ENCODE data around the gene CDC42SE2. TPM values are rescaled to one million over a fixed set of nuclear protein-coding genes. Genes with fewer than 3 reads are reported as not detected.
A peak's percentile ranks its signal among the peaks of the same experiment; 100 is the strongest.
"Not testable (repeated sequence)": the region's sequence is repeated elsewhere in the genome, so short reads cannot be mapped to it uniquely, and the experiment has no call there.

Gene CDC42SE2
- total RNA-seq, 1 donor from 2014 or later: 9.3 TPM

DNA sequence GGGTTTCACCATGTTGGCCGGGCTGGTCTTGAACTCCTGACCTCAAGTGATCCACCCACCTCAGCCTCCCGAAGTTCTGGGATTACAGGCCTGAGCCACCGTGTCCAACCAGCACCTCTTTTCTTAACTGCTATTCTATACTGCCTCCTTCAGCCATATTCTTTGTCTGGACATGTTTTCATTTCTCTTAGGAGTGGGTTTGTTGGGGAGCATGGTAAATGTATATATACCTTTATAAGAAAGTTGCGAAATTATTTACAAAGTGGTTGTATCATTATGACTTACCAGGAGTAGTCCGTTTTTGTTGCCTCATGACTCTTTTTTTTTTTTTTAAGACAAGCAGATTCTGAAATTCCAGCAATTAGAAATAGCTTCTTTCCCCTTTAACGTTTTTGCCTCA lies 38.7 kb downstream of the CDC42SE2 start:
- DNase-seq (no peak), ATAC-seq (ENCODE audit: poor library complexity) (no peak)
- intact Hi-C loops (cut with DNase I): no loop called here

DNA sequence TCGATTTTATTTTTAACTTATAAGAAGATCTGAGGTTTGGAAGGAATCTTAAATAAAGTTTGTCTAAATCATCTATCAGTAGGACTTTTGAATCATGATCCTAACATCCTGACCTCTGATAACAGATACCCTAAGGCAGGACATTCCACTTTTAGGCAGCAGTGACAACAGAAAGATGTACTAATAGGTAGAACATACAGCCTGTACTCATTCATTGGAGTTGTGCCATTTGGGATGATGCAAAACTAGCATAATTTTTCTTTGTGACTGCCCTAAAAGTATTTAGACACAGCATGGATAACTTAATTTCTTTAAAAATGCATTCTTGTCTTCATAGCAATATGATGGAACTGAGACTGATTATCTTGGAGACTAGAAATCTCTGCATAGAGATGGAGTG lies 39.7 kb downstream of the CDC42SE2 start:
- intact Hi-C loops (cut with DNase I): no loop called here
- DNase-seq (no peak), ATAC-seq (ENCODE audit: poor library complexity) (no peak)

DNA sequence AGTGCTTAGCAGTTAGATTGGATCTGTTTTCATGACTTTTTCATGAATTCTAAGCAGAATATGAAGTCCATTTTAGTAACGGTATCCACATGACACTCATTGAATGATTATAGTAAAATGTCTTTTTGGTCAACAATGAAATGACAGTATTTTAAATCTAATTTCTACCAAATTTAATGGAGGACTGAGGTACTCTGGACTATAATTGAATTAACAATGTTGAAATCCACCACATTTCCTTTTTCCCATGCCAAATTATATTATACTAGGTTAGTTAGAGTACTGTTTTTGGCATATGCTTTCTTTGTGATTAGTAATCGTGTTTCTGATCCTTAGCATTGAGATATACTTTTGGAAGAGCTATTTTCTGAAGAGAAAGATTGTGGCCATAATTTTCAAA lies 40.6 kb downstream of the CDC42SE2 start:
- intact Hi-C loops (cut with DNase I): no loop called here
- DNase-seq (no peak), ATAC-seq (ENCODE audit: poor library complexity) (no peak)

GRCh38 chr5:131305138-131305689 lies 41.4 kb downstream of the CDC42SE2 start:
- intact Hi-C loops (cut with DNase I): no loop called here
- DNase-seq (no peak), ATAC-seq (ENCODE audit: poor library complexity) (no peak)

GRCh38 chr5:131305906-131306305 lies 42.1 kb downstream of the CDC42SE2 start:
- intact Hi-C loops (cut with DNase I): no loop called here
- ATAC-seq (ENCODE audit: poor library complexity): no peak
- DNase-seq: no peak

- intact Hi-C loops (cut with DNase I); ATAC-seq (ENCODE audit: poor library complexity): not testable (repeated sequence)
Observed at GRCh38 chr5:131312235-131312772, 48.5 kb downstream of the CDC42SE2 start.

GRCh38 chr5:131316026-131316425 lies 52.2 kb downstream of the CDC42SE2 start:
- no peak for ATAC-seq (ENCODE audit: poor library complexity)
- intact Hi-C loops (cut with DNase I): no loop called here
- no peak for DNase-seq

More at GRCh38 chr5:131312235-131312772, 48.5 kb downstream of the CDC42SE2 start:
- not testable (repeated sequence) for DNase-seq

DNA sequence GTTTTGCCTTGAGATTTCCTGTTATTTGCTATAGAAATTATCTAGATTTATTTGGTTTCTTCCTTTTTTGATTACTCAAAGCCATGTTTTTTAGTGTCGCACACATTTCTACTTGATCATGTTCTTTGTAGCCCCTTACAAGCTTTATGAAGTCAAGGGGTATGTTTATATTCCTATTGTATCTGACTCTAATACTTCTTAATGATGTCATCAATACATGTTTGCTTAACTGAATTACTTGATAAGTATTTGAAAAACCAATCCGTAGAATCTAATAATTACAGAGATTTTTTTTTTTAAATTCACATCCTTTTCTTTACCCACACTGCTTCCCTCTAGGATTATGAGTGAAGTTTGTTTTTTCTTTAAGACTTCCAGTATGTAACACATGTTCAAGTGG lies 53.0 kb downstream of the CDC42SE2 start:
- DNase-seq (no peak), ATAC-seq (ENCODE audit: poor library complexity) (no peak)
- intact Hi-C loops (cut with DNase I): no loop called here

- intact Hi-C loops (cut with DNase I): no loop called here
- no peak for ATAC-seq (ENCODE audit: poor library complexity)
- DNase-seq: no peak
Observed at GRCh38 chr5:131318455-131318854, 54.6 kb downstream of the CDC42SE2 start.

GRCh38 chr5:131321066-131321465 lies 57.2 kb downstream of the CDC42SE2 start:
- ATAC-seq (ENCODE audit: poor library complexity): no peak
- intact Hi-C loops (cut with DNase I): no loop called here
- DNase-seq: no peak

DNA sequence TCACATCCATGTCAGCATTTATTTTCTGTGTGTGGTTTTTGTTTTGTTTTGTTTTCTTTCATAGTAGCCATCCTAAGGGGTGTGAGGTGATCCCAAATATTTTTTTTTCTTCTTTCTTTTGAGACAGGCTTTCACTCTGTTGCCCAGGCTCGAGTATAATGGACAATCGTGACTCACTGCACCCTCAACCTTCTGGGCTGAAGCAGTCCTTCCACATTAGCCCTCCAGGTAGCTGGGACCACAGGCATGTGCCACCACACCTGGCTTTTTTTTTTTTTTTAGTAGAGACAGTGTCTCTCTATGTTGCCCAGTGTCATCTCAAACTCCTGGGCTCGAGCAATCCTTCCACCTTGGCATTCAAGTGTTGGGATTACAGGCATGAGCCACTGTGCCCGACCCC lies 59.1 kb downstream of the CDC42SE2 start:
- ATAC-seq (ENCODE audit: poor library complexity) (no peak), DNase-seq (no peak)
- intact Hi-C loops (cut with DNase I): no loop called here

GRCh38 chr5:131323378-131323777 lies 59.5 kb downstream of the CDC42SE2 start:
- intact Hi-C loops (cut with DNase I): no loop called here
- DNase-seq: no peak
- no peak for ATAC-seq (ENCODE audit: poor library complexity)

DNA sequence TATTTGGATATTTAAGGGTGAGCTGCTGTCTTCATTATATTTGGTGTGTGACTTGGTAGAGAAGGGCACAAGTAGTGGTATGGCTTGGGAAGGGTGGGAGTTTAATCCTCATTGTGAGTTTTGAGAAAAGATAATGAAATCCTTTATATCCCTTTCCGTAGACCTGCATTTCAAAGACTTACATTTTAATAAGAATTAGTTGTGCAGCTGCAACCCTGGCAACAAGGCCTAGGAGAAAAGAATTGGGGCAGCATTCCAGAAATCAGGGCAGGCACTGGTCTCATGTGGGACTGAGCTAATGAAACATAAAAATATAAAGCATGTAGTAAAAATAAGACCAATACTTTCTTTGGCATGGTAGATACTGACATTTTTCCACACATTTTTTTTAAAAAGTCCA lies 60.5 kb downstream of the CDC42SE2 start:
- peak; percentile 68 for ATAC-seq (ENCODE audit: poor library complexity)
- no peak for DNase-seq

DNA sequence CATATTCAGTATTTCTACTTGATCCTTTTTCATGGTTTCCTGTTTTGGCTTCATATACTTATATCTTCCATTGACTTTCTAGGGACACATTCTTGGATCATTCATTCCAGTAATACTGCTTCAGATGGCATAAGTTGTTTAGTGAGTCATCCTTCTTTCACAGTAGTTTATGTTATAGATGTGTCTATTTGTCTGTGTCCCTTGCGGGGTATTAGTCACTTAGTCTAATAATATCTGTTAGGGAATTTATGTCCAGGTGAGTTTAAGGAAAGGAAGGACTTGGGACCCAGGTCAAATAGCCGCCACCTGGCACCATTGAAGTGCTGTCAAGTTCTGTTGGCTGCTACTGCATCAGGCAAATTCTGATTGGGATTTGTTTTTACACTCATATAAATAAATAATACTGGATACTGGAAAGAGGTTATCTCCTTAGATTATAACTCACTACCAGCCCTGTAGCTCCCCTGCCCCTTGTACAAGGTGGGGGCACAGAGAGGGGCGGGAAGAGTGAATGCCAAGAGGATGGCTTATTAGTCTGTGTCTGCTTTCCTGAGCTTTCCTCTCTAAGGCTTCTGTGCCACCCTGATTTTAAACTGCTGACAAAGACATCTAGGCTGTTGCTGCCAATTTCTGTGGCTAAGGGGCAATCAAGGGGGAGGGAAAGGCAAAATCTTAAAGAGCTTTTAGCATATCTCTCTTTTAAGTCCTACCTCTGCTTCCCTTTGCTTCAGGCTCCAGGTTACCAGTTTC lies 64.9 kb downstream of the CDC42SE2 start:
- intact Hi-C loops (cut with DNase I): no loop called here
- ATAC-seq (ENCODE audit: poor library complexity): no peak
- DNase-seq: no peak

More for the DNA sequence above, 60.5 kb downstream of the CDC42SE2 start:
- intact Hi-C loops (cut with DNase I): no loop called here

- DNase-seq (no peak), ATAC-seq (ENCODE audit: poor library complexity) (no peak)
- intact Hi-C loops (cut with DNase I): no loop called here
Observed at GRCh38 chr5:131329286-131329560, 65.4 kb downstream of the CDC42SE2 start.

- no peak for ATAC-seq (ENCODE audit: poor library complexity)
- intact Hi-C loops (cut with DNase I): no loop called here
Observed at GRCh38 chr5:131330031-131330430, 66.2 kb downstream of the CDC42SE2 start.

GRCh38 chr5:131335756-131336155 lies 71.9 kb downstream of the CDC42SE2 start:
- DNase-seq; ATAC-seq (ENCODE audit: poor library complexity); intact Hi-C loops (cut with DNase I): not testable (repeated sequence)

More at GRCh38 chr5:131330031-131330430, 66.2 kb downstream of the CDC42SE2 start:
- DNase-seq: no peak

- intact Hi-C loops (cut with DNase I); ATAC-seq (ENCODE audit: poor library complexity); DNase-seq: not testable (repeated sequence)
Observed at GRCh38 chr5:131336801-131337200, 72.9 kb downstream of the CDC42SE2 start.

DNA sequence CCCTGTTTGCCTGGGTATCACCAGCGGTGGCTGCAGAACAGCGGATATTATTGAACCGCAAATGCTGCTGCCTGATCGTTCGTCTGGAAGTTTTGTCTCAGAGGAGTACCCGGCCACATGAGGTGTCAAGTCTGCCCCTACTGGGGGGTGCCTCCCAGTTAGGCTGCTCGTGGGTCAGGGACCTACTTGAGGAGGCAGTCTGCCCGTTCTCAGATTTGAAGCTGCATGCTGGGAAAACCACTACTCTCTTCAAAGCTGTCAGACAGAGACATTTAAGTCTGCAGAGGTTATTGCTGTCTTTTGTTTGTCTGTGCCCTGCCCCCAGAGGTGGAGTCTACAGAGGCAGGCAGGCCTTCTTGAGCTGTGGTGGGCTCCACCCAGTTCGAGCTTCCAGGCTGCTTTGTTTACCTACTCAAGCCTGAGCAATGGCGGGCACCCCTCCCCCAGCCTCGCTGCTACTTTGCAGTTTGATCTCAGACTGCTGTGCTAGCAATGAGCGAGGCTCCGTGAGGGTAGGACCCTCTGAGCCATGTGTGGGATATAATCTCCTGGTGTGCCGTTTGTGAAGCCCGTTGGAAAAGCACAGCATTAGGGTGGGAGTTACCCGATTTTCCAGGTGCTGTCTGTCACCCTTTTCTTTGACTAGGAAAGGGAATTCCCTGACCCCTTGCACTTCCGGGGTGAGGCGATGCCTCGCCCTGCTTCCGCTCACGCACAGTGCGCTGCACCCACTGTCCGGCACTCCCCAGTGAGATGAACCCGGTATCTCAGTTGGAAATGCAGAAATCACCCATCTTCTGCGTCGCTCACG lies 73.6 kb downstream of the CDC42SE2 start:
- intact Hi-C loops (cut with DNase I); DNase-seq; ATAC-seq (ENCODE audit: poor library complexity): not testable (repeated sequence)
